ENCODE data around the gene TGM5. TPM values are rescaled to one million over a fixed set of nuclear protein-coding genes. Genes with fewer than 3 reads are reported as not detected.

Gene TGM5
- total RNA-seq, 1 experiment from 2014 or later: 0.13 TPM

DNA sequence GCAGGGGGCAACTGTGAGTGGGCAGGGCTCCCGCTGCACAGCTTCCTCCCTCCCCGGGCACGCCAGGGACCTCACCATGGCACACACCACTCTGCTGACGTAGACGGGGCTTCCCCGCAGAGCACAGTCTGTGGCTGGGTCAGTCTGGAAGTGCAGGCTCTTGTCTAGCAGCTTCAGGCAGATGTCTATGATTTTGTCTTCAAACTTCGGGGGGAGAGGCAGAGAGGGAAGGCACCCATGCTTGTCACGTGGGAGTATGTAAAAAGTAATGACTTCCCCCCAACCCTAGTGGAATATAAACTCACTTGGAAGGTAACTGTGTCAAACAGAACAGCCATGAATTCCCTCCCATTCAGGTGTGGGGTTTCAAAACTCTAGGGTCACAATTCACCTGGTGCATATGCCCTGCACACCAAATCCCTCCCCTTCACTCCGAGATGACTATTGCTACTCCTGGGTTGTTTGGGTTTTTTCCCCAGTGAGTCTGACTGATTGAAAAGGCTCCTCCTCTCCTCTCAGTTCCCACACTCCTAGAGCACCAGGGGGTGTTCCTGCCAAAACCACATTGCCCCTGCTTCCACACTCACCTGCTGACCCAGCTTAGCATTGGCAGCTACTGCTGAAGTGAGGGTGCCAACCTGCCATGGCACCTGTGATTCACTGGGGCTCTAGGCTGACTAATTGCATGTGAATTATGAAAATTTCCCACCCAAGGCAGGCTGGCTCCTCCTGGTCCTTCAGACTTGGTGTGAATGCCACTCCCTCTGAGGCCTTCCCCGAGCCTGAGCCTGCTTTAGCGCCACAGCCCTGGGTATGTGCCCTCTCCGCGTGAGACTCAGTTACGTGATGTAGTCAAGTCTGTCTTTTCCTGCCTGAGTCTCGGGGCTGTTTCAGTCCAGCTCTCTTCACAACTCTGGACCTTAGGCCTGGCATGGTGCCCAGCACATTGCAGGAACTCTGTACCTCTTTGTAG lies 13.0 kb downstream of the TGM5 start:
- in situ Hi-C loops (cut with HindIII; ENCODE audit: low pct_unique_long_range_greater_than_20kb, low sequenced_read_pairs): no loop called here
- DNase-seq (ENCODE audit: low read depth, low spot score): no peak

GRCh38 chr15:43251871-43252250 lies 14.9 kb downstream of the TGM5 start:
- in situ Hi-C loops (cut with HindIII; ENCODE audit: low pct_unique_long_range_greater_than_20kb, low sequenced_read_pairs): no loop called here
- no peak for DNase-seq (ENCODE audit: low read depth, low spot score)

- DNase-seq (ENCODE audit: low read depth, low spot score): no peak
Observed at GRCh38 chr15:43251185-43251870, 15.4 kb downstream of the TGM5 start.

DNA sequence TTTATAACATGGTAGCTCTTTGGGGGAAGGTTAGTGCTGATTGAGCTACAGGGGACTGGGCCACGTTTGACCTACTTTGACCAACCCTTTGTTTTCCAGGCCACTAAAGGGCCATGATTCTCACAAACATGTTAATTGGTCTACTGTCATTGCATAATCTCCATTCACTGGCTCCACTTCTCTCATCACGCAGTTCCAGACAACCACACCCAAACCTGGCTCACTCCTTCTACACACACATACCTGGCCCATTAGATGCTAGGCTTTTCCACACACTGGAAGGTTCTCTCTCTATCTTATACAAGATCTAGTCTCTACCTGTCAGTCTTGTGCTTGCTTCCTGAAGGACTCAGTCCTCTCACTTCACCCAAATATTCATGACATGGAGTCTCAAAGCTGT lies 15.9 kb downstream of the TGM5 start:
- in situ Hi-C loops (cut with HindIII; ENCODE audit: low pct_unique_long_range_greater_than_20kb, low sequenced_read_pairs): no loop called here
- DNase-seq (ENCODE audit: low read depth, low spot score): no peak

More at GRCh38 chr15:43251185-43251870, 15.4 kb downstream of the TGM5 start:
- in situ Hi-C loops (cut with HindIII; ENCODE audit: low pct_unique_long_range_greater_than_20kb, low sequenced_read_pairs): no loop called here

DNA sequence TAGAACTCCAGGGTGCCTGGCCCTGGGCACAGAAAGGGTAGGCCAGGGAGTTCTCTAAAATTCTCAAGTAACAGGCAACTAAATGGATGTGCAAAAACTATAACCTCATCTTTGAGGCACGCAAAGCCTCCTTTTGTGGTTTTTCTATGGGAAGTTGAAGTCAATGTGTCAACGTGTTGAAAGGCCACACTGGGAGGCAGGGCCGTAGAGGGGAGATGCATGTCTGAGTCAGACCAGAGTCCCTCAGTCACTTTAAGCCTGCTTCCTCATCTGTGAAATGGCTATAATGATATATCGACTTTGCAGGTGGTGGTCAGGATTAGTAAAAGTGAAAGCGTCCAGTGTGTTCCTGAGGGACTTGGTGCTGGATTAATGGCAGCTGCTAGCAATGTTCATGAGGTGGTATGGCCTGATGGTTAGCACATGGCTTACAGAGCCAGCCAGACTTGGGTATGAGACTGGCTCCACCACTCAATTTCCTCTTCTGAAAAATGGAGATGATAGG lies 17.0 kb downstream of the TGM5 start:
- in situ Hi-C loops (cut with HindIII; ENCODE audit: low pct_unique_long_range_greater_than_20kb, low sequenced_read_pairs): no loop called here

DNA sequence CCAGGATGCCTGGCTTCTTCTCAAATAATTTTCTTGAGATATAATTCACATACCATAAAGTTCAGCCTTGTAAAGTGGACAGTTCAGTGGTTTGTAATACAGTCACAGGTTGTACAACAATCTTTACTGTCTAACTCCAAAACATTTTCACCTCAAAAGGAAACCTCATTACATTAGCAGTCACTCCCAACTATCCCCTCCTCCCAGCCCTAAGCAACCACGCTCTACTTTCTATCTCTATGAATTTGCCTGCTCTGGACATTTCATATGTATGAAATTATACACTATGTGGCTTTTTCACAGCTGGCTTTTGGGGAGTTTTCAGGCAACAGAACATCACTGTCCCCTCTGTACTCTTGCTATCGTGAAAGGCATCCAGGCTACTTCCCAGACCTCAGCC lies 17.5 kb downstream of the TGM5 start:
- no peak for DNase-seq (ENCODE audit: low read depth, low spot score)
- in situ Hi-C loops (cut with HindIII; ENCODE audit: low pct_unique_long_range_greater_than_20kb, low sequenced_read_pairs): no loop called here

More for the DNA sequence above, 17.0 kb downstream of the TGM5 start:
- no peak for DNase-seq (ENCODE audit: low read depth, low spot score)

DNA sequence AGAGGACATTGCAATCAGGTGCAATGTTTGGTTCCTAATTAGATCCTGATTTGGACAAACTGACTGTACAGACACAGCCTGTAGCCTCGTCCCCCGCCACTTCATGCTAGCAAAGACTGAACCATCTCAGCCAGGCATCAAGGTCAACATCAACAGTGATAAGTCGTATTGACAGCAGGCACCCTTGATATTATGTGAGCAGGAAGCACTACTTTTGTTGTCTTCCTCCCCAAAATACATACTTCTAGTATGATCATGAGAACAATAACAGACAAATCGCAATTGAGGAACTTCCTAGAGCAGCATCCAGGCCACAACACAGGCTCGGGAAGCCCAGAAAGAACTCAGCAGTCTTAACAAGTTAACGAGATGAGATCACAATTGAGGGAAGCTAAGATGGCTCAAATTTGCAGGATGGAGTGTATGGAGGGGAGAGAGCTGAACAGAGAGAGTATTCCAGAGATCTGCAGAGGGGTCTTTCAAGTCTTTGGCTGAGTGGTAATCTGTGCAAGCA lies 20.4 kb downstream of the TGM5 start:
- DNase-seq (ENCODE audit: low read depth, low spot score): no peak
- in situ Hi-C loops (cut with HindIII; ENCODE audit: low pct_unique_long_range_greater_than_20kb, low sequenced_read_pairs): no loop called here

DNA sequence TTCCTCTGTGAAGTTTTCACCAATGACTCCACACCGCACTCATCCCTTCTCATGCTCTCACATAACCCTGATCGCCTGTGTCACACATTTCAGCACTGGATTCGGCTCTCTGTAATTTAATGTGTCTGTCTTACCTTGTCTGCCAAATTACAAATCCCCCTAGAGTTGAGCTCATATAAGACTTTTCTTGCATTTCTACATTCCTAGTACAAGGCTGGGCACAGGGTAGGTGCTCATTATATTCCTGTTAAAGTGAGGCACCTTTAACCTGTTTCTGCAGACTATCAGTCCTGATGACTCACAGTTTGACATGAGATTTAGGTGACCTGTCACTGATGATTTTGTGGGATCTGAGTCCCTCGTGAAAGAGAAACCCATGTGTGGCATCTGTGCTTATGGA lies 22.6 kb downstream of the TGM5 start:
- in situ Hi-C loops (cut with HindIII; ENCODE audit: low pct_unique_long_range_greater_than_20kb, low sequenced_read_pairs): no loop called here
- DNase-seq (ENCODE audit: low read depth, low spot score): no peak

DNA sequence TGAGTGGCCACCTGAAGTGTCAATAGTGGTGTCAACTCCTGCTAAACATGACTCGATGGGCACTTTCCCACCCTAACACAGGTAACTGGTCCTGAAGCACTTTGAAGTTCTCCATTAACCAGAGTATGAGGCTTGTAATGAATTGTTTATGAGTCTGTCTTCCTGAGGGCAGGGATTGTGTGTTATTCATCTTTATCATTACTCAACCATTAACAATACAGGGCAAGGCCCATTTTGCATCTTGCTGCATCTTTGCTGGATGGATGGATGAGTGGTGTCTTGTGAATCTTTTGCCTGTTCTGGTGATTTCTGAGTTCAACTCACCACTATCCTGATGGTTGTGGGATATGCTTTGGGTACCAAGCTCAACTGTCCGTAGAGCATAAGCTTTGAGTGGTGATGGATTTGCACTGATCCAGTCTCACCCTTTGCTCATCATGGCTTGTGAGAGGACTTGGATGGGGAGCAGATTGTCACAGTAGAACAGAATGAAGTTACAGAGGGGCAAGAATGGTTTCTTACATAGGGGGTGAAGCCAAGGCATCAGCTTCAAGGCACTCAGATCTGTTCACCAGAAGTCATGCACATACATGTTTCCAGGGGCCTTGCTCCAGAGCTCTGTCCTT lies 23.6 kb downstream of the TGM5 start:
- no peak for DNase-seq (ENCODE audit: low read depth, low spot score)
- in situ Hi-C loops (cut with HindIII; ENCODE audit: low pct_unique_long_range_greater_than_20kb, low sequenced_read_pairs): no loop called here

- in situ Hi-C loops (cut with HindIII; ENCODE audit: low pct_unique_long_range_greater_than_20kb, low sequenced_read_pairs): no loop called here
- DNase-seq (ENCODE audit: low read depth, low spot score): no peak
Observed at GRCh38 chr15:43242616-43243015, 24.1 kb downstream of the TGM5 start.

GRCh38 chr15:43241100-43241499 lies 25.6 kb downstream of the TGM5 start:
- in situ Hi-C loops (cut with HindIII; ENCODE audit: low pct_unique_long_range_greater_than_20kb, low sequenced_read_pairs): no loop called here
- DNase-seq (ENCODE audit: low read depth, low spot score): no peak

GRCh38 chr15:43239732-43240491 lies 26.8 kb downstream of the TGM5 start:
- peak; percentile 67 for DNase-seq (ENCODE audit: low read depth, low spot score)
- in situ Hi-C loops (cut with HindIII; ENCODE audit: low pct_unique_long_range_greater_than_20kb, low sequenced_read_pairs): no loop called here

GRCh38 chr15:43238671-43239131 lies 28.0 kb downstream of the TGM5 start:
- in situ Hi-C loops (cut with HindIII; ENCODE audit: low pct_unique_long_range_greater_than_20kb, low sequenced_read_pairs): no loop called here
- no peak for DNase-seq (ENCODE audit: low read depth, low spot score)

DNA sequence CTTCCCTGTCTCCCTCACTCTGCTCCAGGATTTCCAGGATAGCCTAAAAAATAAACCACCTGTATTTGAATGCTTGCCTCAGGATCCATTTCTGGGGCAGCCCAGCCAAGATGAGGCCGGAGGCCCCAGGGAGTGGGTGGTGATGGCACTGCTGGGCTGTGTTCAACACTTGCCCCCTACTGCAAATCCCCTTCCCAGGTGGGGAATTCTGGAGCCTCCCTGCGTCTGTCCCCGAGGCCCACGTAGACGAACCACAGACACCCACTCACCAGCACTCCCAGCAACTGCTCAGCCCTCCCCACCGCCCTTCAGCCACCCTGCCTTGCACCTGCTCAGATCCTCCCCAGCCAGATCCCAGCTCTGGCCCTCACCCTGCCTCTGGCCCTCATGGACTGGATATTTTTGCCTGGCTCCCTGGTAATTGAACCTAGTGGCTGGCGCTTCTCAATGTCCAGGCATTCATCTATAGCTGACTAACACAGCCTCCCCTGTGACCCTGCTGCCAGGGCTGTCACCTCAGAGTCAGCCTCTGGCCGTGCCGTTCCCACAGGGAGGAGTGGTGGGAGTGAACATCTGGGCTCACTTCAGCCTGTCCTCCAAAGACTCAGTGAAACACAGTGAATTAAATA lies 28.8 kb downstream of the TGM5 start:
- DNase-seq (ENCODE audit: low read depth, low spot score): no peak
- in situ Hi-C loops (cut with HindIII; ENCODE audit: low pct_unique_long_range_greater_than_20kb, low sequenced_read_pairs): no loop called here

DNA sequence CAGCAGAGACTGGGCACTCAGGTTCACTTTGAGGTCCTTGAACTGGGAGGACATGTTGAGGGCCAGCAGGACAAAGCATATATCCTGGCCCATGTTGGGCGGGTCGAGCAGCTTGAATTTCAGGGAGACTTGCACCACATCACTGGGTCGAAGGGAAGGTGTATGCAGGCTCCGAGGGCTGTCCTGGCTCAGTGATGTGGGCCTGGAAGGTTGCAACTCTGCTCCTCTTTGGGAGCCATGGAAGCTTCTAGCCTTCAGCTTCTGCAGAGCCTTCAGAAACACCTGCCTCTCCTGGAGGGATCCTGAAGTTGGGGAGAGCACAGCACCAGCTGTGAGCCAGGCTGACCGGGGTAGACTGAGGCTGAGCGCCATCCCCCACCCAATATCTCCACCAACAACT lies 31.2 kb downstream of the TGM5 start:
- in situ Hi-C loops (cut with HindIII; ENCODE audit: low pct_unique_long_range_greater_than_20kb, low sequenced_read_pairs): no loop called here
- DNase-seq (ENCODE audit: low read depth, low spot score): no peak

DNA sequence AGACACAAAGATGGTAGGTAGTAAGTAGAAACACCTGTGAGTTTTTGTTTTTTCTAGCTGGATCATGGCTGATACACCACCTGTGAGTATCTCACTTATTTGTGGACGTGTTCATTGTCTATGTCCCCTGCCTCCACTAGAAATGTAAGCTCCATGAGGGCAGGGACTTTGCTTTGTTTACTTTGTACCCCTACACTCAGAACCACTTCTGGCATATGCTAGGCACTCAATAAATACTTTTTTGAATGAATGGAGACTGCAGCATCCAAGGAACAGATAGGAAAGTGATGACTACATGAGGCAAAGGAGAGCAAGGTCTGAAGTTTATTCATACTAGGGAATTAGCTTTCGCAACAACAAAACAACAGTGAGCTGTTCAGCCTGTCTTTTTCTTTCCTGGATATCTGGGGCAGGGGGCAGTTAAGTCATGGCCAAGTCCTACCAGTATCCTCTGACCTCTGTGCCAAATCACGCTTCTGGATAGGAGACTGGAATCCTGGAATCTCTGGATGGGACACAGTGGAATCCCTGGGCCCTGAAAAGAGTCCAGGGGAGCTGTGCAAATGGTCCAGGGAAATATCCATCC lies 34.3 kb downstream of the TGM5 start:
- in situ Hi-C loops (cut with HindIII; ENCODE audit: low pct_unique_long_range_greater_than_20kb, low sequenced_read_pairs): no loop called here
- DNase-seq (ENCODE audit: low read depth, low spot score): no peak

Measured in SK-MEL-5 (cell line).